CD14-positive monocyte (primary cell): ENCODE data around the gene IPO9. TPM values are rescaled to one million over a fixed set of nuclear protein-coding genes. Genes with fewer than 3 reads are reported as not detected.

ENCODE experiments used
- DNase-seq, 3 donors: peaks; one replicate each; pipeline ENCODE4 v3.0.0-alpha.2; 2011 to 2022
- H2AFZ ChIP-seq: 2 replicates; pipeline ENCODE4 v1.6.0; 2012; ENCODE audit warnings: mild to moderate bottlenecking, low read depth, low read length, inconsistent platforms; ENCODE audit not compliant: insufficient read depth, poor library complexity, severe bottlenecking
- H3K27ac ChIP-seq, 2 donors: 1 replicate in 1 of 2; 2 replicates in 1 of 2; pipeline ENCODE4 v1.5.1; 2012 to 2013; ENCODE audit warnings: low read length in 2 of 2, control low read depth in 1 of 2, inconsistent platforms in 1 of 2, low read depth in 1 of 2, mild to moderate bottlenecking in 1 of 2
- H3K27me3 ChIP-seq, 2 donors: one replicate each; pipeline versions ENCODE4 v1.6.0 to v1.6.1; 2011 to 2013; ENCODE audit warnings: low read length in 2 of 2; ENCODE audit not compliant: control insufficient read depth in 2 of 2, insufficient read depth in 2 of 2
- H3K36me3 ChIP-seq, 2 donors: replicated peaks in 1 of 2; 1 replicate in 1 of 2; 2 replicates in 1 of 2; pipeline versions ENCODE4 v1.5.1 to v1.6.1; 2012 to 2013; ENCODE audit warnings: low read length in 2 of 2, control low read depth in 1 of 2, inconsistent platforms in 1 of 2, mild to moderate bottlenecking in 1 of 2; ENCODE audit not compliant: insufficient read depth in 2 of 2, control insufficient read depth in 1 of 2
- H3K4me1 ChIP-seq, 2 donors: 1 replicate in 1 of 2; 2 replicates in 1 of 2; pipeline versions ENCODE4 v1.5.1 to v1.6.1; 2012 to 2013; ENCODE audit warnings: low read length in 2 of 2, control low read depth in 1 of 2, inconsistent platforms in 1 of 2, mild to moderate bottlenecking in 1 of 2, moderate library complexity in 1 of 2; ENCODE audit not compliant: insufficient read depth in 2 of 2, control insufficient read depth in 1 of 2
- H3K4me2 ChIP-seq: replicated peaks from 2 replicates; pipeline ENCODE3; 2012; ENCODE audit warnings: low read length, moderate library complexity, mild to moderate bottlenecking; ENCODE audit not compliant: poor library complexity, severe bottlenecking; ENCODE audit errors: extremely low read depth
- H3K4me3 ChIP-seq, 3 experiments: fragments of 200-600 bp in 1 of 3; sonication (generic) in 1 of 3; replicated peaks in 1 of 3; 1 replicate in 2 of 3; 2 replicates in 1 of 3; pipeline ENCODE4 v1.5.1; 2011 to 2013; ENCODE audit warnings: low read length in 3 of 3, mild to moderate bottlenecking in 3 of 3, control low read depth in 2 of 3, low read depth in 2 of 3, inconsistent platforms in 1 of 3, moderate library complexity in 1 of 3
- H3K79me2 ChIP-seq: 2 replicates; pipeline ENCODE4 v1.6.0; 2012; ENCODE audit warnings: mild to moderate bottlenecking, control low read depth, inconsistent platforms, low read length, moderate library complexity; ENCODE audit not compliant: insufficient read depth
- H3K9ac ChIP-seq: 2 replicates; pipeline ENCODE4 v1.6.0; 2017; ENCODE audit warnings: low read length, mild to moderate bottlenecking; ENCODE audit not compliant: insufficient read depth, poor library complexity, severe bottlenecking
- H3K9me3 ChIP-seq, 2 donors: replicated peaks in 1 of 2; 1 replicate in 1 of 2; 2 replicates in 1 of 2; pipeline versions ENCODE4 v1.5.1 to v1.6.1; 2012 to 2013; ENCODE audit warnings: low read length in 2 of 2, control low read depth in 1 of 2; ENCODE audit not compliant: control insufficient read depth in 1 of 2, insufficient read depth in 1 of 2
- H4K20me1 ChIP-seq: 2 replicates; pipeline ENCODE4 v1.6.0; 2012; ENCODE audit warnings: mild to moderate bottlenecking, low read length, control low read depth, moderate library complexity; ENCODE audit not compliant: insufficient read depth
- H3K27ac Mint-ChIP-seq, 7 donors: one replicate each; pipeline ENCODE4 v1.8.0; 2020; ENCODE audit warnings: mild to moderate bottlenecking in 7 of 7, mixed read lengths in 7 of 7, moderate library complexity in 6 of 7, inconsistent platforms in 2 of 7
- H3K27me3 Mint-ChIP-seq, 3 donors: one replicate each; pipeline ENCODE4 v1.8.0; 2021 to 2022; ENCODE audit warnings: low read depth in 3 of 3, mild to moderate bottlenecking in 3 of 3, mixed read lengths in 3 of 3, moderate library complexity in 3 of 3, inconsistent platforms in 1 of 3
- H3K36me3 Mint-ChIP-seq, 2 donors: one replicate each; pipeline ENCODE4 v1.8.0; 2020; ENCODE audit warnings: mixed read lengths in 2 of 2, inconsistent platforms in 1 of 2, mild to moderate bottlenecking in 1 of 2
- H3K4me1 Mint-ChIP-seq: one replicate; pipeline ENCODE4 v1.8.0; 2020; ENCODE audit warnings: mild to moderate bottlenecking, mixed read lengths
- H3K4me3 Mint-ChIP-seq, 2 donors: one replicate each; pipeline ENCODE4 v1.8.0; 2020; ENCODE audit warnings: mild to moderate bottlenecking in 2 of 2, mixed read lengths in 2 of 2, moderate library complexity in 1 of 2
- H3K9me3 Mint-ChIP-seq, 7 donors: one replicate each; pipeline ENCODE4 v1.8.0; 2020 to 2022; ENCODE audit warnings: mixed read lengths in 7 of 7, mild to moderate bottlenecking in 6 of 7, moderate library complexity in 6 of 7, inconsistent platforms in 2 of 7
- WGBS: methylation state at CpG from one replicate; pipeline ENCODE4 v1.1.5; 2013; ENCODE audit warnings: missing lambda C conversion rate; ENCODE audit not compliant: insufficient coverage; 5-methylcytosine and 5-hydroxymethylcytosine counted together
- intact Hi-C, 2 donors: fragments of 100-400 bp; cut with micrococcal nuclease; formaldehyde crosslinking; loops; one replicate each; pipeline versions ENCODE4 v1.15.0 to v1.15.1; 2023
- polyA plus RNA-seq, 3 donors: library from polyadenylated mRNA; depleted of rRNA in 1 of 3; unstranded in 2 of 3; stranded (reverse) in 1 of 3; fragments of 300-500 nt in 2 of 3; fragments of >200 nt in 1 of 3; fragmentation: Illumina TruSeq in 2 of 3; gene quantifications; 1 replicate in 2 of 3; 2 replicates in 1 of 3; pipeline ENCODE4 v1.2.3, GENCODE V29; 2012 to 2021
- TF ChIP-seq, protein P1 (sequence below): fragments of 200-600 bp; IDR thresholded peaks from one replicate; pipeline ENCODE4 v1.8.0; 2022; ENCODE audit warnings: antibody characterized with exemption, mild to moderate bottlenecking

The IPO9 gene
- polyA plus RNA-seq, 3 donors: 11.3 to 12.6 (median 12.0) TPM

- H3K4me1 Mint-ChIP-seq: peaks cover 7% of the 10 kb centered on the region
- intact Hi-C loops: no loop called here
- Histone ChIP-seq H3K9ac (no peak overlapping the region), H3K4me3 (no peak overlapping the region), H2AFZ (no peak overlapping the region), H3K4me2 (no peak overlapping the region), H3K27me3 (no peaks in the 10 kb centered on the region), H3K9me3 (no peaks in the 10 kb centered on the region), H3K79me2 (no peaks in the 10 kb centered on the region), H3K27ac (no peak overlapping the region), H4K20me1 (no peaks in the 10 kb centered on the region), H3K36me3 (peaks cover 90 to 98% of the 10 kb centered on the region in 2 donors), H3K4me1 (peaks cover 0 to 3% of the 10 kb centered on the region in 2 donors)
- no peak overlapping the region for H3K4me3 Mint-ChIP-seq
- 100% methylated on average over 6 of the region's 10 CpGs for WGBS
- TF ChIP-seq, protein P1, sequence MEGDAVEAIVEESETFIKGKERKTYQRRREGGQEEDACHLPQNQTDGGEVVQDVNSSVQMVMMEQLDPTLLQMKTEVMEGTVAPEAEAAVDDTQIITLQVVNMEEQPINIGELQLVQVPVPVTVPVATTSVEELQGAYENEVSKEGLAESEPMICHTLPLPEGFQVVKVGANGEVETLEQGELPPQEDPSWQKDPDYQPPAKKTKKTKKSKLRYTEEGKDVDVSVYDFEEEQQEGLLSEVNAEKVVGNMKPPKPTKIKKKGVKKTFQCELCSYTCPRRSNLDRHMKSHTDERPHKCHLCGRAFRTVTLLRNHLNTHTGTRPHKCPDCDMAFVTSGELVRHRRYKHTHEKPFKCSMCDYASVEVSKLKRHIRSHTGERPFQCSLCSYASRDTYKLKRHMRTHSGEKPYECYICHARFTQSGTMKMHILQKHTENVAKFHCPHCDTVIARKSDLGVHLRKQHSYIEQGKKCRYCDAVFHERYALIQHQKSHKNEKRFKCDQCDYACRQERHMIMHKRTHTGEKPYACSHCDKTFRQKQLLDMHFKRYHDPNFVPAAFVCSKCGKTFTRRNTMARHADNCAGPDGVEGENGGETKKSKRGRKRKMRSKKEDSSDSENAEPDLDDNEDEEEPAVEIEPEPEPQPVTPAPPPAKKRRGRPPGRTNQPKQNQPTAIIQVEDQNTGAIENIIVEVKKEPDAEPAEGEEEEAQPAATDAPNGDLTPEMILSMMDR: no peak
- H3K27ac Mint-ChIP-seq: no peak overlapping the region
- no peaks in the 10 kb centered on the region for H3K9me3 Mint-ChIP-seq
- H3K36me3 Mint-ChIP-seq: peaks cover 83 to 95% of the 10 kb centered on the region in 2 donors
- DNase-seq: no peak
- peaks cover 0 to 2% (median 0%) of the 10 kb centered on the region in 3 donors for H3K27me3 Mint-ChIP-seq
These were observed 41.4 kb downstream of the IPO9 start for GRCh38 chr1:201870397-201870796.

- 86% methylated on average over 1 of the region's 1 CpG for WGBS
- Histone ChIP-seq H3K27me3 (no peaks in the 10 kb centered on the region), H3K79me2 (no peaks in the 10 kb centered on the region), H3K9ac (no peak overlapping the region), H3K27ac (peak overlapping the region in 1 of 2 donors; percentile 35), H3K4me1 (no peaks in the 10 kb centered on the region), H3K36me3 (peaks cover 49 to 75% of the 10 kb centered on the region in 2 donors), H3K9me3 (no peaks in the 10 kb centered on the region), H3K4me2 (no peak overlapping the region), H4K20me1 (no peaks in the 10 kb centered on the region), H2AFZ (no peak overlapping the region), H3K4me3 (no peak overlapping the region)
- peaks cover 64 to 78% of the 10 kb centered on the region in 2 donors for H3K36me3 Mint-ChIP-seq
- TF ChIP-seq, protein P1: no peak
- peaks cover 0 to 3% (median 0%) of the 10 kb centered on the region in 3 donors for H3K27me3 Mint-ChIP-seq
- H3K4me1 Mint-ChIP-seq: no peaks in the 10 kb centered on the region
- no peak for DNase-seq
- H3K4me3 Mint-ChIP-seq: no peak overlapping the region
- no peak overlapping the region for H3K27ac Mint-ChIP-seq
- intact Hi-C loops: loop anchor here (5.0 kb wide), 1 partner anchor 98 kb away; no protein-coding TSS in a partner anchor
- H3K9me3 Mint-ChIP-seq: peaks cover 0 to 2% (median 0%) of the 10 kb centered on the region in 7 donors
These were observed 45.7 kb downstream of the IPO9 start for GRCh38 chr1:201874672-201875071.
